Left cardiac atrium (tissue), 4 donors: ENCODE results near the gene GJA3. TPM values are rescaled to one million over a fixed set of nuclear protein-coding genes. Genes with fewer than 3 reads are reported as not detected.
A peak's percentile ranks its signal among the peaks of the same experiment; 100 is the strongest.

ENCODE experiments used
- ATAC-seq, 2 donors: fragments of 200-7000 bp; cut with Tn5 transposase; one replicate each; pipeline ENCODE4 v1.9.1; 2020; ENCODE audit warnings: mild to moderate bottlenecking in 2 of 2, moderate library complexity in 2 of 2
- DNase-seq: peaks from one replicate; pipeline ENCODE4 v3.0.0-alpha.2; 2020
- intact Hi-C, 2 donors: fragments of 100-400 bp; cut with DNase I; formaldehyde crosslinking; loops; one replicate each; pipeline versions ENCODE4 v1.14.1 to v1.15.1; 2022 to 2023
- total RNA-seq, 2 donors: library from RNA; stranded (reverse); fragmentation: NEBNext Ultra II Directional; extraction: Animal tissue kit (Norgen Biotek cat#: 25700); gene quantifications; one replicate each; pipeline ENCODE4 v1.2.1, GENCODE V29; 2021
- donor health status: DM: no; HTN: yes; CAD: no.
- donor health status: DM: no; HTN: yes; CAD: no; lungs with severe emphysema.
- donor health status: DM: yes; HTN: yes; CAD: no.
- donor health status: Dilated cardiomyopathy.

The GJA3 gene
- total RNA-seq, 2 donors from 2014 or later, result 6.2 to 8.0 TPM

DNA sequence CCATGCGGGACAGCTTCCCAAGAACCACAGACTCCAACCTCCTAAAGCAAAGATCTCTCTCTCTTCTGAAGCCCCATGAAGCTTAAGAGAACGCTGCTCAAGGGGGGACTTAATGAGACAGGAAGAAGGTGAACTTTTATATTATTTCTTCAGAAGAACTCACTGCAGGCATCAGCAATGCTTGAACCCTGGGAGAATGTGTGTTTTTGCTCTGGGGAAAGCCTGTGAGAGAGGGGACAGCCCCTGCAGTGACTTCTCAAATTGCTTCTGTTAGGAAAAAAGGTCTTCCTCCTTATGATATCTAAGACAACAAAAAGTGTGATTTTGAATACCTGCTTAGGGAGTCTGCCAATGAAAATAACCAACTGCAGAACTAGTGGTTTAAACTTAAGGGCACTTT lies 23.0 kb downstream of the GJA3 start:
- ATAC-seq (no peak), DNase-seq (no peak)
- intact Hi-C loops, result no loop called here

DNA sequence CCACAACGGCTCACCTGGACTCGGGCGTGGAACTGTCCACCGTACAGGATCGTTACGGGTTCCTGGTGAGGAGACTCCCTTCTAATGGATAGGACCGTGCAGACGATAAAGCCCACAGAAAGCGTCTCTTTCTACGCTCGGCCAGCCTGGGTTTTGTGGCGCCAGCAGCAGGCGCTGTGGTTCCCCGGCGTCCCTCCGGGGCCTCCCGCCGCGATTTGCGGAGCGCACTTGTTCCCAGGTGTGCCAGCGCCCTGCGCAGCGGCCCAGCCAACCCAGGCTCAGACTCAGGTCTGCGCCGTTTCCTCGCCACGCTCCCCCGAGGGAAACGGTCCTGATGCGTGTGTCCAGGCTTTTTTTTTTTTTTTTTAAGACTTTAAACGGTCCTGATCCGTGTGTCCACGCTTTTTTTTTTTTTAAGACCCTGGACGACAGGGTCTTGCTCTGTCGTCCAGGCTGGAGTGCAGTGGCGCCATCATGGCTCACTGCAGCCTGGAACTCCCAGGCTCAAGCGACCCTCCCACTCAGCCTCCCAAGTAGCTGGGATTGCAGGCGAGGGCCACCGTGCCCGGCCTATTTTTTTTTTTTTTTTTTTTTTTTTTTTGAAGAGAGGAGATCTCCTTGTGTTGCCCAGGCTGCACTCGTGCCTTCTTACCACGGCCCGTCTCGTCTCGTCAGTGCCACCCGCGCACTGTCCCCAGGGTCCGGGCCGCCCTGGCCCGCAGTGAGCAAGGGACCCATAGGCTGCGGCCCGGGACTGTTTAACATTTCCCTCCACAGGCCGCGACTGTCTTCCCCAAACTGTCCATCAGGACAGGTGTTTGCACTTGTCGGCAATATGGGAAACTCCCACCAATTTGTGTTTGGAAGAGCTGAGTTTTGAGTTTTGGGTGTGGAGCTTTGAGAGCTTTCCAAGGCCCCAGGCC lies 23.8 kb downstream of the GJA3 start:
- ATAC-seq (peak in 1 of 2 donors; percentile 11), DNase-seq (no peak)
- intact Hi-C loops, result no loop called here

DNA sequence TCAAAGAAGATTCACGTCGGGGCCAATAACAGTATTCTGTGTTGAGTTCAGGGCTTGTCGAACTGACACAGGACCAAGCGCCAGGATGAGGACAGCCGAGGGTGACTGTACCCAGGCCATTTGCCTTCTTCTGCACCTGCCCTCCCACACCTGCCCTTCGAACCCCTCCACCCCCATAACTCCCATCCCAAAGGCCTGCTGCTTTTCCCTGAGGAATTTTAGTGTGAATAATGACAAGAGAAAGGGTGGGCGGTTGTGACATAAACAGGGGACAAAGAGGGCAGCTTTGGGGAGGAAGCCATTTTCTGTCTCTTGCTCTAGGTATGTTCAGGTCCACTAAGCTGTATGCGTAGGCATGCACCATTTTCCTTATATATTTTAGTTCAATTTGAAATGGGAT lies 26.1 kb downstream of the GJA3 start:
- intact Hi-C loops, result no loop called here
- ATAC-seq (no peak), DNase-seq (no peak)

GRCh38 chr13:20132052-20132634 lies 28.7 kb downstream of the GJA3 start:
- DNase-seq (no peak), ATAC-seq (no peak)
- intact Hi-C loops, result no loop called here

DNA sequence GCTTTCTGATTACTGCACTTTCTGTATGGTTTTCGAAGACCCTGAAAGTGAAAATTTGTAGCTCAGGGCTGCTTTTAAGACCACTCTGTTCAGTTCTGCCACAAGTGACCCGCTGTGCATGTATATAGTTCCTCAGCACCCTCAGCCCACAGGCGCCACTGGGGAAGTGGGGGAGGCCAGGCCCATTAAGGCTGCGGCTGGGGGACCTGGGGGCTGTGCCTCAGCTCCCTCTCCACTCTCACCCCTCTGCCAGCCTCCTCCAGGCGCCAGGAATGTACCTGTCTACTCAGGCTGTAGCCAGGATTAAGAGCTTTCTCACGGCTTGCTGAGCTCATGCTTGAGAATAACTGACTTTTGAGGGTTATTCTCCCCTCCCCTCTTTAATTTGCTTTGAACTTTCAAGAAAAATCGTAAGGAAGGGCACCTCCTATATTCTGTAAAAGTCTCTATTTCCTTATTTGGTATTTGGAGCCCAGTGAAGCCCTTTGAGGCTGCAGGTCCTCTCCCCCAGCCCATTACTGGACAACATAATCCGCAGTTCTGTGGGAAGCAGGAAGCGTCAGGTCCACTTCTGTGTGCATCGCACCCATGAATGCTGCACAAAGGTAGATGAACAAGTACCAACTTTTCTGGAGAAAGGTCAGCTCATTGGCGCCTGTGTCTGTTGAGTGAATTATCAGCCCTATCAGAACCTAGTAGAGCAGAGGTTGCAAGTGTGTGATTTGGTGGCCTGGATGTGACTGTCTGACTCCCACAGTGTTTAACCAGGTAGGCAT lies 29.6 kb downstream of the GJA3 start:
- ATAC-seq, result no peak
- DNase-seq, result no peak
- intact Hi-C loops, result no loop called here

GRCh38 chr13:20130652-20131051 lies 30.2 kb downstream of the GJA3 start:
- intact Hi-C loops, result no loop called here
- ATAC-seq, result no peak
- no peak for DNase-seq

DNA sequence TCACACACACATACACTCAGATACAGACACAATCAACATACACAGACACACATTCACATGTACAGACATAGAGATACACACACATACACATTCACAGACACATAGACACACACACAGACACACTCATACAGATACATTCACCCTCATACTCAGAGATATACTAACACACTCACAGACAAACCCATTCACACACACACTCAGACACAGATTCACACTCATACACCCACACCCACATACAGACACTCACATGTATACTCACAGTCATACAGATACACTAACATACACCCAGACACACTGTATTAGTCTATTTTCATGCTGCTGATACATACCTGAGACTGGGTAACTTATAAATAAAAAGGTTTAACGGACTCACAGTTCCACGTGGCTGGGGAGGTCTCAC lies 30.8 kb downstream of the GJA3 start:
- DNase-seq, result no peak
- ATAC-seq, result no peak
- intact Hi-C loops, result no loop called here

- intact Hi-C loops, result no loop called here
Measured at GRCh38 chr13:20129076-20129475, 31.8 kb downstream of the GJA3 start.

GRCh38 chr13:20128459-20128931 lies 32.4 kb downstream of the GJA3 start:
- intact Hi-C loops, result no loop called here
- DNase-seq (no peak), ATAC-seq (peak; percentile 22 to 35)

More at GRCh38 chr13:20129076-20129475, 31.8 kb downstream of the GJA3 start:
- no peak for DNase-seq
- no peak for ATAC-seq

DNA sequence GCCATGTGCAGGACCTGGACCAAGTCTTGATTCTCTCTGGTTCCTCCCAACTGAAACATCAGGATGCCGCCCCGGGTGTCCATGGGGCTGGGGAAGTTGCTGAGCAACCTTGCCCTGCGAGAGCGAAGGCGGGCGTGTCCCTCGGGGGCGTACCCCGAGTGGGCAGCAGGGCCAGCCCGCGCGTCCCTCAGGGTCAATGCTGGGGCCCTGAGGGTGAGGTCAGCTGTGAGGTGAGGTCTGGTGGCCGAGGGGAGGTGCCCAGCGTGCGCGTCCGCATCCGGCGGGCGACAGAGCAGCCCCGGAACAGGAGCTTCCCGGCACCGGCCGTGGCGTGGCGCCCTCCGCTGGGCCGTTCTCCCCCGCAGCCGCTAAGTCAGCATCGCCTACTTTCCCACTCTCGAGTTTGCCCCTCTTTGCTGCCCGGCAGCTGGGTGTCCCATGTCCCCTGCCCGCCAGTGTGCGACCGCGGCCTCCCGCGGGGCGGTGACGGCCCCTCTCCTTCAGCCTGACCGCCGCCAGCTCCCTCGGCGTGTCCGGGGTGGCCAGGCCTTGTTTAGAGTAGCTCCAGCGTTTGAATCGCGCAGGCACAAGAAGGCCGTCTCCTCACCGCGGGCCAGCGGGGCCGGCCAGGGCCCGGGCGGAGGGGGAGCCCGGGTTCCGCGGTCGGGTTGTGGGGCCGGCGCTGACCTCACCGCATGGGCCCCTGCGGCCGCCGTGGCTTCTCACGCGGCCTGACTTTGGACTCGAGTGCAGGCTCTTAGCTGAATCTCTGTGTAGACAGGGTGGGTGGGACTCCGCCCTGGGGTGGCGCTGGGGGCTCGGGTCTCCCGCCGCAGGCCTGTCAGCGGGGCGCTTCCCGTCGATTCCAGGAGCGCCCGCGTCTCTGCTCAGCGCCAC lies 33.0 kb downstream of the GJA3 start:
- ATAC-seq, result peak; percentile 87 to 89
- intact Hi-C loops, result loop anchor here in 1 of 2 donors (2.0 kb wide), 1 partner anchor 33 kb away; the partner anchor contains the start of gene GJA3
- DNase-seq, result peak; percentile 75

GRCh38 chr13:20127262-20127561 lies 33.6 kb downstream of the GJA3 start:
- DNase-seq (no peak), ATAC-seq (peak in 1 of 2 donors; percentile 17)
- intact Hi-C loops, result loop anchor here in 1 of 2 donors (2.0 kb wide), 1 partner anchor 34 kb away; the partner anchor contains the start of gene GJA3

DNA sequence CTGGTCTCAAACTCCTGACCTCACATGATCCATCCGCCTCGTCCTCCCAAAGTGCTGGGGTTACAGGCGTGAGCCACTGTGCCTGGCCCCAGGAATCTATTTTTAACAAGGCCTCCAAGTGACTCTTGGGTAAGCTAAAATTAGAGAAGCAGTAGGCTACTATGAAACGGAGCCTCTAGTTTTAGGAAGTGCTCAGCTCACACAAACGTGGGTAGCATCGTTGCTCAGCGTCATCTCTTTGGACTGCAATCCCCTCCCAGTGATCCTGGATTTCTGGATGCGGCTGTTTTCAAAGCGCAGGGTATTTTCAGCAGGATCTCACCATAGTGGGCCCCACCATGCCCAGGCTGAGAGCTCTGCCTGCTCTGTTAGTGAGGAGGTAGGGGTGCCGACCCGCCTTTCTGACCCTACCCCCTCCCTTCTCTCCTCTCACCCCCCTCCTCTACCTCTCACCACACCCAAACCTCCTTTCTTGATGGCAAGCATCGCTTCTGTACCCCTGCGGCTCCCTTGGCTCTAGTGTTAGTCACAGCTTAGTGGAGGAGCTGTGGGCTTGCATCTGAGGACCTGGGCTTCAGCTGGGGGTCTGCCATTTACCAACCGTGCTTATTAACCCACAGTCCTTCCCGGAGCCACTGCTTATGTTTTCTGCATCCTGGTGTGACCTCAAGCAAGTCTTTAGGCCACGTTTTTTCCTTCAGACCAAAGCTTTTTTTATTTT lies 34.2 kb downstream of the GJA3 start:
- peak in 1 of 2 donors; percentile 43 for ATAC-seq
- intact Hi-C loops, result loop anchor here in 1 of 2 donors (2.0 kb wide), 1 partner anchor 34 kb away; the partner anchor contains the start of gene GJA3
- DNase-seq, result no peak

DNA sequence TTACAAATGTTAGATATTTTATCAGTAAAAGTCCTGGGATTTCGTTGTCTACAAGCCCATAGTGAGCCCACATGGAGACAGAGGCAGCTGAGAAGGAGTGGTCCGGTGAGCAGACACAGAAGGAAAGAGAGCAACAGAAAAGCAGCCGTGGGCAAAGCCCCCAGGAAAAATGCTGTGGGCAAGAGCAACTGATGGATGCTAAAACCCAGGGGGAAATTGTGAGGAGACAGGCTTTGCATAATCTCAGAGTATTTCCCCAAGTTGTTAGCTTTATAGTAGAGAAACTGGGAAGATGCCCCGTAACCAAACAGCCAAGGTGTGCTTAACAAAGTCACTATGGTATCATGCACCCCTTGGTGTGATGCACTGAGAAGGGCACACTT lies 35.1 kb downstream of the GJA3 start:
- no peak for ATAC-seq
- DNase-seq, result no peak
- intact Hi-C loops, result loop anchor here in 1 of 2 donors (2.0 kb wide), 1 partner anchor 35 kb away; the partner anchor contains the start of gene GJA3

DNA sequence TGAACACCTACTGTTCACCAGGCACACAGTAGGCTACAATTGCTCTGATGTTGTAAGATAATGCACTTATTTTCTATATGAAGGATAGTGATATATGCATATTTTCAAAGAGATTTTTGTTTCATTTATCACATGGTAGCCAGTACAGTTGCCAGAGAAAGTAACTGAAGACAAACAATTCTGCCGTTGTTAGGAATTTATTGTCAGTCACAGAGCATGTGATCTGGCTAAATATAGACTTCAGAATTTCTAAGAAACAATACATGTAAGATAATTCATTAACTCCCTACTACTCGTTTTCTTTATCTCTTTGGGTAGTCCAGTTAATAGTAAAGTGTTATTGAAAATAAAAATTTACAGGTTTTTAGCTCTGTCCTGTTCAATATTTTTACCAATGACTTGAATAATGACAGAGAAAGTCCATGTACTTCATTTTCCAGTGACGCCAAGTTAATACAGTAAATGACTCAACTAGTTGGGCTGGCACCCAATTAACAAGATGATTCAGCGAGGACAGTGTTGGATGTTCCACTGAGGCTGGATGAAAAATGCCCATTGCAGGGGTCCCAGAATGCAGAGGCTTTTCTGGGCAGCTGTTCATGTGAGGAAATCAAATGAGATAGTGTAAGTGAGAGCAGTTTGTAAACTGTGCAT lies 35.6 kb downstream of the GJA3 start:
- no peak for ATAC-seq

DNA sequence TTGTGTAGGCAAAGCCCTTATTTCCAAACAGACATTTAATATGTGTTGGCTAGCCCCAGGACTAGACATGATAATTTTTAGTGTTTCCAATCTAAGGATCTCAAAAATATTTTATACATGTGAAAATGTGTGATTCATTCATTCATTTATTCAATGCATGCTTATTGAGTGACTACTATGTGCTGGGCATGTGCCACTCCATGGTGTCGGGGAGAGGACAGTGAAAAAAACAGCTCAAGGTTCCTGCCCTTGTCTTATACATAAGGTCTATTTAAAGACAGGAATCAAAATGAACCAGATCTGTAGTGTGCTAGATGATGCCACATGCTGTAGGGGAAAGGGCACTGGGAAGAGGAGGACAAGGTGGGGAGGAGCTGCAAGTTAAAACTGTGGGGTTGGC lies 36.5 kb downstream of the GJA3 start:
- DNase-seq (no peak), ATAC-seq (no peak)
- intact Hi-C loops, result no loop called here

More for the DNA sequence above, 35.6 kb downstream of the GJA3 start:
- intact Hi-C loops, result no loop called here
- DNase-seq, result no peak

DNA sequence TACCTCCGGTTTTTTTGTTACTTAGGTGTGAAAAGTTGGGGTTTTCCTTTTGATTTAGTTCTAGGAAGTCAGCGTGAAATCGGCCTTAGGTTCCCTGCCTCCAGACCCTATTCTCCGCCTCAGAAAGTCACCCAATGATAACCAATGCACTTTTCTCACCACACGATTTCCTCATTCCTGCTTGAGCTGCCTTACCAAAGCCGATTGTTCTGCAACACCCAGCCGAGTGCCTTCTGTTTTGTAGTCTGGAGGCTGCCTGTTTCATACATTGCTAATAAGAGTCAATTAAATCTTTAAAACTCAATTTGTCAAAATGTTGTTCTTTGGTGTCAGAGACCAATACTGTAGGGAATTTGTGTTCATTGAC lies 39.7 kb downstream of the GJA3 start:
- intact Hi-C loops, result no loop called here
- DNase-seq (no peak), ATAC-seq (no peak)

- intact Hi-C loops, result no loop called here
- DNase-seq (no peak), ATAC-seq (no peak)
Measured at GRCh38 chr13:20119960-20120359, 40.9 kb downstream of the GJA3 start.
